Measurements from ENCODE around the gene LBX2.

- no peak for TF ChIP-seq ZC3H10 (CRISPR knock-in tag; IDR thresholded peaks at IDR 0.05)
- TF ChIP-seq TSHZ2 (CRISPR knock-in tag; IDR thresholded peaks at IDR 0.05) = no peak
- TF ChIP-seq ARNTL (CRISPR knock-in tag; IDR thresholded peaks at IDR 0.05; ENCODE audit: borderline replicate concordance, low read depth) = no peak
- no peak for TF ChIP-seq BACH2 (CRISPR knock-in tag; IDR thresholded peaks at IDR 0.05; ENCODE audit: borderline replicate concordance)
- TF ChIP-seq ZNF565 (CRISPR knock-in tag; conservative IDR thresholded peaks at IDR 0.05; ENCODE audit: low read depth) = no peak
- TF ChIP-seq CSDC2 (CRISPR knock-in tag; IDR thresholded peaks at IDR 0.05) = no peak
- no peak for TF ChIP-seq CREB5 (CRISPR knock-in tag; IDR thresholded peaks at IDR 0.05; ENCODE audit: low read depth)
- TF ChIP-seq PATZ1 (CRISPR knock-in tag; IDR thresholded peaks at IDR 0.05; ENCODE audit: borderline replicate concordance) = no peak
- TF ChIP-seq ESRRG (CRISPR knock-in tag; IDR thresholded peaks at IDR 0.05) = no peak
- no peak for TF ChIP-seq TOX (CRISPR knock-in tag; IDR thresholded peaks at IDR 0.05; ENCODE audit: borderline replicate concordance)
- no peak for TF ChIP-seq ZFP3 (CRISPR knock-in tag; IDR thresholded peaks at IDR 0.05)
- TF ChIP-seq PPARA (CRISPR knock-in tag; IDR thresholded peaks at IDR 0.05; ENCODE audit: borderline replicate concordance) = no peak
- TF ChIP-seq ZNF70 (CRISPR knock-in tag; IDR thresholded peaks at IDR 0.05) = no peak
- no peak for TF ChIP-seq TCF4 (CRISPR knock-in tag; IDR thresholded peaks at IDR 0.05; ENCODE audit: borderline replicate concordance)
These were observed 35.0 kb downstream of the LBX2 start for GRCh38 chr2:74464406-74464805.
